BLaER1 treated with 17β-estradiol and CSF1 and Interleukin-3, amounts not matched to agents 10 nM and 100 nM (cell line): ENCODE results near the gene MED12L.

Experiments used
- H3K27ac ChIP-seq, 11 experiments: shearing (Covaris generic); formaldehyde crosslinking; 2 replicates each; pipeline ENCODE4 v1.8.1; 2022
- H3K27me3 ChIP-seq, 11 experiments: shearing (Covaris generic); formaldehyde crosslinking; 2 replicates each; pipeline ENCODE4 v1.8.1; 2022
- H3K36me3 ChIP-seq, 11 experiments: shearing (Covaris generic); formaldehyde crosslinking; 2 replicates each; pipeline ENCODE4 v1.8.1; 2022
- H3K4me1 ChIP-seq, 10 experiments: shearing (Covaris generic); formaldehyde crosslinking; 2 replicates each; pipeline ENCODE4 v1.8.1; 2022
- H3K4me2 ChIP-seq, 11 experiments: shearing (Covaris generic); formaldehyde crosslinking; 2 replicates each; pipeline ENCODE4 v1.8.1; 2022
- H3K4me3 ChIP-seq, 10 experiments: shearing (Covaris generic); formaldehyde crosslinking; 2 replicates each; pipeline ENCODE4 v1.8.1; 2022
- H3K9ac ChIP-seq, 11 experiments: shearing (Covaris generic); formaldehyde crosslinking; 2 replicates each; pipeline ENCODE4 v1.8.1; 2022
- H3K9me3 ChIP-seq, 11 experiments: shearing (Covaris generic); formaldehyde crosslinking; replicated peaks in 1 of 11; 2 replicates each; pipeline ENCODE4 v1.8.1; 2022
- H4K20me1 ChIP-seq, 11 experiments: shearing (Covaris generic); formaldehyde crosslinking; 2 replicates each; pipeline ENCODE4 v1.8.1; 2022
- Cebpa-rat ChIP-seq, 11 experiments: shearing (Covaris generic); IDR thresholded peaks; 2 replicates each; pipeline ENCODE4 v1.8.1; 2022

Gene MED12L

DNA sequence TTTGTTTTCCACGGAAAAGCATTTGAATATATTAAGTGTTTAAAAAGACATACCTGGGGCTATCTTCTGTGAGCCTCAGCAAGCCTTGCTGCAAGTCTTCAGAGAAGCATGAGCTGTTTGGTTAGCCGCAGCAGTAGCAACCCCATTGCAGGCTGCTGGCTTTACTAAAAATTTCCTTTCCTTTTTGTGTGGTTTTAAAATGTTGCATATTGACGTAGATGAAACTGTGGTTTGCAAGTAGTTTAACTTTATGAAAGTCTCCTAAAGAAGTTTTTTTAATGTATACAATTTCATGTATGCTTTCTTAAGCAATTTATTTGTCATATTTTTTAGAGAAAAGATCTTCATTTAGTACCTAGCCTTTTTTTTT lies 117.6 kb downstream of the MED12L start, which contains the start of gene GPR171:
Gene GPR171, minus strand, starts transcription at position 166 of the 370 bp plus-strand sequence. CDS start 3,830 bp downstream, outside the sequence.
- peaks cover 7 to 20% (median 11%) of the 10 kb centered on the region in 10 experiments; a peak in 17 of 20 replicates for H3K4me1 ChIP-seq
- no peaks in the 10 kb centered on the region for H4K20me1 ChIP-seq
- H3K4me3 ChIP-seq = no peak within 1 kb of the TSS
- TF ChIP-seq Cebpa-rat (IDR thresholded peaks at IDR 0.05) = no peak
- H3K4me2 ChIP-seq = peak within 1 kb of the TSS in 9 of 11 experiments; percentile 18 to 51 (median 30); a peak in 13 of 22 replicates
- H3K27me3 ChIP-seq = no peaks in the 10 kb centered on the region
- H3K36me3 ChIP-seq = 0 out of 22 replicates have a peak, but pooled peaks cover 0 to 3% (median 0%) of the 10 kb centered on the region in 11 experiments
- H3K27ac ChIP-seq = no peak within 1 kb of the TSS
- no peaks in the 10 kb centered on the region for H3K9me3 ChIP-seq
- no peak within 1 kb of the TSS for H3K9ac ChIP-seq

DNA sequence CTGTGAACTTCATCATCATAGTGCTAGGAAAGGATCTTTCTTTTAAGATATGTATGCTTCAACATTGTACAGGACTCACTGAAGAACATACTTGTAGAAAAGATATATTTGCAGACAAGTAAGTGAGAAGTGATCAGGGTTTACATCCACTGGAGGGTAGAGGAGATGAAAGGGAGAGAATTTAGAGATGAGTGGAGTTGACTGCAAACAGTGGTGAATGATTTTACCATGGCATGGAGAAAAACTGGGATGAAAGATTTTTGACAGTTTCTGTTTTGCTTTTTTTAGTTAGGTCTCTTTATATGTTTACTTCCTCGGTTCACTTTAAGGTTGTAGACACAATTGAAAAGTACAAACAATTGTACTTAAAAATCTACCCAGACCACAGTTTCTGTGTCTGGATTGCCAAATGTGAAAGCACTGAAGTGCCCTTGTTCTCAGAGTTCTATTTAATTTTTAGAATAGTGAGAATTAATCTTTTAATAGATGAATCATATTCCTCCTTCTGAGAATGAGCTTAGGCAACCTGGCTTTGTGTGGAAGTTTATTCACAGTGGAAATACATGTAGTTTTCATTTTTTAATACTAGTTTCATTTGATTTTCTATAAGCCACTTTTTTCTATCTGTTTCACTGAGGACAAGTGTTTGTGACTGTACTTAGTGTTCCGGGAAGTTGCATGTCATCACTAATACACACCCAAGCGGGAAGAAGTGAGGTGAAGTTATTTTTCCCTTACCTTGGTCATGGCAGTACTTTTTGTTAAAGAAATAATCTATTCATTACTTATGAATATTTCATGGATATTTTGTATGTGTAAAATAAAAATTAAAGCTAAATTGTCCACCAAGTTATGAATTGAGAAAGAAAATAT lies 119.3 kb downstream of the MED12L start:
- H3K27ac ChIP-seq = no peak overlapping the region; a peak in 1 of 22 replicates
- H4K20me1 ChIP-seq = no peaks in the 10 kb centered on the region
- H3K4me2 ChIP-seq = peak overlapping the region in 1 of 11 experiments; percentile 7; a peak in 2 of 22 replicates
- H3K9me3 ChIP-seq = no peaks in the 10 kb centered on the region
- H3K27me3 ChIP-seq = no peaks in the 10 kb centered on the region
- no peak overlapping the region for H3K4me3 ChIP-seq
- no peaks in the 10 kb centered on the region for H3K36me3 ChIP-seq
- H3K4me1 ChIP-seq = peaks cover 7 to 17% (median 10%) of the 10 kb centered on the region in 10 experiments; a peak in 17 of 20 replicates
- no peak for TF ChIP-seq Cebpa-rat (IDR thresholded peaks at IDR 0.05)
- no peak overlapping the region for H3K9ac ChIP-seq

DNA sequence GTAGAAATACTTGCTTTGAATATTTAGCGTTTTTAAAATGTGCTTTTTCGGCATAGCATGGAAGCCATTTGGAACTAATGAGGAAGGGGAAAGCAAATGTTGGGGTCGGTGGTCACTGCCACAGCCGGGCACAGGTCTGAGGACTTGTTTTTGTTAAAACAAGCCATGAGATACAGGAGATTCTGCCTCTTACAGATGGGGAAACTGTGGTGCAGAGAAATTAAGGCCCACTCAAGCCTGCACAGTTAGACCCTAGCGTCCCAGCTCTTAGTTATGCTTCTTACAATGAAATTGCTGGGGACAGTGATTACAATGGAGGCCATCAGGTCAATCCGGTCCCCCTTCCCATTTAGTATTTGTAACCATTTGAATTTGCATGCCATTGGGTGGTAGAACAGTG lies 120.0 kb downstream of the MED12L start:
- no peak overlapping the region for H3K9ac ChIP-seq
- TF ChIP-seq Cebpa-rat (IDR thresholded peaks at IDR 0.05) = no peak
- H3K9me3 ChIP-seq = no peaks in the 10 kb centered on the region
- no peak overlapping the region for H3K4me3 ChIP-seq
- H3K4me1 ChIP-seq = peaks cover 7 to 17% (median 10%) of the 10 kb centered on the region in 10 experiments; a peak in 17 of 20 replicates
- H3K27me3 ChIP-seq = no peaks in the 10 kb centered on the region
- H3K36me3 ChIP-seq = no peaks in the 10 kb centered on the region
- H3K27ac ChIP-seq = no peak overlapping the region
- no peak overlapping the region for H3K4me2 ChIP-seq
- H4K20me1 ChIP-seq = no peaks in the 10 kb centered on the region

DNA sequence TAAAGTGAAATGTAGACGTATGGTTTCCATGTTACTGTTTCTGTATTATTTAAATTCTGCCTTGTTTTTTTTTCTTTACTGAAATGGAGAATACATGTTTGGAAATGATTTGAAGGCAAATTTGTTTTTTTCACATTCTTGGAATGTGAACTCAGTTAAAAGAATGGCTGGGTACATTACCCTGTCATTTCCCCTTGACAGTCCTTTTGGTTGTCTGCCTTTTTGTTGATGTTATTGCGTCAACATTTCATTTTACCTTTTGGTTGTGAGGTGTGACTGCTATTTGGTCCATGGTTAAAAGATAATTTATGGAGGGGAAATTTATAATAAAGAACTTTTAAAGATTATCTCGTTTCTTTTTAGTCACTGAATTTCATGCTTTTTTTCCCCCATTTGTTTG lies 120.7 kb downstream of the MED12L start:
- peaks cover 7 to 23% (median 13%) of the 10 kb centered on the region in 10 experiments; a peak in 19 of 20 replicates for H3K4me1 ChIP-seq
- no peaks in the 10 kb centered on the region for H4K20me1 ChIP-seq
- H3K9ac ChIP-seq = no peak overlapping the region
- no peak overlapping the region for H3K4me3 ChIP-seq
- no peaks in the 10 kb centered on the region for H3K9me3 ChIP-seq
- no peak overlapping the region for H3K27ac ChIP-seq
- H3K27me3 ChIP-seq = no peaks in the 10 kb centered on the region
- H3K4me2 ChIP-seq = no peak overlapping the region
- no peak for TF ChIP-seq Cebpa-rat (IDR thresholded peaks at IDR 0.05)
- no peaks in the 10 kb centered on the region for H3K36me3 ChIP-seq

DNA sequence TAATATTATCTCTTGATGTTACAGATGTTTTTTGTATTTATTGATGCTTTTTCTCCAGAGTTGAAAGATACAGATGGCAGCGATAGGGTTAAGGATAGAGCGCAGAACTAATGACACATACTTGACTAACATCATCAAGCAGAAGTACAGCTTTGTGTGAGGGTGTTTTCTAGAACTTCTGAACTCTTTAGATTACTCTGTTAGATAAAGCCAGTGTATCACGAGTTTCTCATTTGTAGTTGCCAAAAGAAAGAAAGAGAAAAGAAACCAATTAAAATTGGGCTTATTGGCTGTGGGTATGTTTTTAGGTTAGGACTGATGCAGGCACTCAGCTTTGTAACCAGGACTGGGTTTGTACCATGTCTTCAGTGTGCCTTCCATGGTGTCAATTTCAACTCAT lies 124.2 kb downstream of the MED12L start:
- Histone ChIP-seq H3K9ac (no peak overlapping the region), H4K20me1 (no peaks in the 10 kb centered on the region), H3K27ac (no peak overlapping the region), H3K36me3 (no peaks in the 10 kb centered on the region), H3K4me2 (no peak overlapping the region; a peak in 1 of 22 replicates), H3K4me1 (peaks cover 0 to 26% (median 4%) of the 10 kb centered on the region in 10 experiments; a peak in 13 of 20 replicates), H3K9me3 (no peaks in the 10 kb centered on the region), H3K4me3 (no peak overlapping the region), H3K27me3 (no peaks in the 10 kb centered on the region)
- TF ChIP-seq Cebpa-rat (IDR thresholded peaks at IDR 0.05) = no peak

DNA sequence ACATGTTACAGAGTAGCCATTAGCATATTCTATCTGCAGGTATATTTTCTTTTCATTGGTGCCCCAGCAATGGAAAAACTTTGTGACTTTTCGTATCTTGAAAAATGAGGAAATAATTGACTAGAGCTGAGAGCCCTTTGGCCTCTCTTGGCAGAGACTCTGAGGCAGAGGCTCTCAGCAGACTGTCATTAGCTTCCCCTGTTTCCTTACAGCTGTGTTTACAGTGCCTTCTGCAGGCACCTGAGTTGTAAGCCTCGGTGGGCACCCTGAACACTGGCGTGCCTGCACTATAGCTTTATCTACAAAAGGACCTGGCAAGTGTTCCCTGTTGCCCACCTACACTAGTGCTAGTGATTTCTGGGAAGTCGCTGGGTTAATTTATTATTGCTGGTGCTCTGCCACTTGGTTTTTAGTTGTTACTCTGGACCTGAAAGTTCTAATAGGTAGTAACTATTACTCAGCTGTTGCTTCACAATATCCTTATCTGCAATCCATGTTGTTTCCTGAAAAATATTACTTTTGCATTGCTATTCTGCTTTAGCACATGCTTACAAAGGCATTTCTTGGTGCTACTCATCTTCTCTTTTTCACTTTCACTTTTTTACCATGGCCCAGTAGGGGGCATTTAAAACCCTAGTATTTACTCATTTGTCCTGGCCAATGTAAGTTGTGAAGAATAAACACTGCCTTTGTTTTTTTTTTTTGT lies 125.4 kb downstream of the MED12L start:
- H3K4me1 ChIP-seq = peaks cover 0 to 26% (median 4%) of the 10 kb centered on the region in 10 experiments; a peak in 11 of 20 replicates
- no peak overlapping the region for H3K4me3 ChIP-seq
- no peak overlapping the region for H3K9ac ChIP-seq
- peak overlapping the region in 5 of 11 experiments; percentile 20 to 67 (median 52); a peak in 7 of 22 replicates for H3K4me2 ChIP-seq
- no peaks in the 10 kb centered on the region for H3K36me3 ChIP-seq
- no peak for TF ChIP-seq Cebpa-rat (IDR thresholded peaks at IDR 0.05)
- no peaks in the 10 kb centered on the region for H3K9me3 ChIP-seq
- no peaks in the 10 kb centered on the region for H3K27me3 ChIP-seq
- H4K20me1 ChIP-seq = no peaks in the 10 kb centered on the region
- peak overlapping the region in 2 of 11 experiments; percentile 8 to 22; a peak in 2 of 22 replicates for H3K27ac ChIP-seq

DNA sequence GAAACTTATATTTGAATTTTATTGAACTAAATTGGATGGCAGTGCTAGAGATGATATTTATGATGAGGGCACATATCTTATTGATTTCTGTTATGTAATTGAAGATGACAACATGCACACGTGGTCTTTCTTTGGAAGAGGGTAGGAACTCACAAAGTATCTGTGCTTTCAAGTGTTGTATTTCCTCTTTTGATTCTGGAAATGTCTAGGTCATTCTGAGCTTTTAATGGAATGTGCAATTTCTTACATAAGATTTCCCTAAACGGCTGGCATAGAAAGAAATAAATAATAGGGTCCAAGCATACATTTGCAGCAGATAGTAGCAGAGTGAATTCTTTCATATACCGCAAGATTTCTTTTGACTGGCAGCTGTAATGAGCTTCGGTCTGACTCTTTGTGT lies 127.7 kb downstream of the MED12L start:
- H3K4me3 ChIP-seq = no peak overlapping the region
- no peak overlapping the region for H3K27ac ChIP-seq
- no peak for TF ChIP-seq Cebpa-rat (IDR thresholded peaks at IDR 0.05)
- no peaks in the 10 kb centered on the region for H3K36me3 ChIP-seq
- no peaks in the 10 kb centered on the region for H3K27me3 ChIP-seq
- H3K9ac ChIP-seq = no peak overlapping the region
- H3K4me1 ChIP-seq = peaks cover 0 to 30% (median 4%) of the 10 kb centered on the region in 10 experiments; a peak in 11 of 20 replicates
- H4K20me1 ChIP-seq = no peaks in the 10 kb centered on the region
- H3K4me2 ChIP-seq = peak overlapping the region in 1 of 11 experiments; percentile 23; a peak in 1 of 22 replicates
- no peaks in the 10 kb centered on the region for H3K9me3 ChIP-seq

DNA sequence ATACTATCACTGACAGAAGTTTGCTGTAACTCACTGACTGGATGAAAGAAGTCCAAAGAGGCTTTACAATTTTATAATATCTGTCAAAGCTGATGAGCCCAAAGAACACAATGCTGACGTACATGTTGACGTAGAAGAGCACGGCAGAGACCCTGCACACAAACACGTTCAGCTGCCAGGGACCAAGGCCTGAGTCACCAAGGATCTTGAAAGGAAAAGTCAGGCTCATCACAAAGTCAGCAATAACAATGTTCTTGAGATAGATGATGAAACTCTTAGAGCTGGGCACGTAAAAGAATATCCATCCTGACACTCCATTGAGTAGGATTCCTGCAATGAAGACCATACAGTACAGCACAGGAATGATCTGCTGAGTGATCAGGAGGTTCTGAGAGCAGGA lies 128.4 kb downstream of the MED12L start:
- no peaks in the 10 kb centered on the region for H3K36me3 ChIP-seq
- no peaks in the 10 kb centered on the region for H3K27me3 ChIP-seq
- no peak overlapping the region for H3K4me3 ChIP-seq
- H3K9ac ChIP-seq = no peak overlapping the region
- H4K20me1 ChIP-seq = no peaks in the 10 kb centered on the region
- H3K4me1 ChIP-seq = peaks cover 0 to 30% (median 4%) of the 10 kb centered on the region in 10 experiments; a peak in 11 of 20 replicates
- TF ChIP-seq Cebpa-rat (IDR thresholded peaks at IDR 0.05) = no peak
- no peaks in the 10 kb centered on the region for H3K9me3 ChIP-seq
- H3K4me2 ChIP-seq = 0 out of 22 replicates have a peak overlapping the region, but pooled peaks of 2 of the 11 experiments have one; percentile 2 to 9
- H3K27ac ChIP-seq = no peak overlapping the region

DNA sequence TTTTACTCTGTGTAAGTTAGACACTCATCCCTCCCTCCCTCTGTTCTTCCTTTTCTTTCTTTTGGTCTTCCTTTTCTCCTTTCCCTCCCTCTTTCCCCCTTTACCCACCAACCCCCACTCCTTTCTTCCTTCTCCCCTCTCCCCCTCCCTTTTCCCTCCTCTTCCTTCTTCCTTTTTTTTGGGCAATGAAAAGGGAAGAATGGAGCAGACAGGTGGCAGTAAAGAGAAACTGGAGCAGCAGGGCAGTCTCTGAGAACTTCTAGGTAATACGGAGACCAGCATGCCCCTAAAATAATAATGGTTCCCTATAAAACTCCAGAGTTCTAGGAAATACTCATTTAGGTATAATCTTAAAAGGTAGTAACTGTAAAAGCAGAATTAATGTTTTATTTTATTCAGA lies 129.0 kb downstream of the MED12L start:
- Histone ChIP-seq H3K4me3 (no peak overlapping the region), H4K20me1 (no peaks in the 10 kb centered on the region), H3K27ac (no peak overlapping the region), H3K9me3 (no peaks in the 10 kb centered on the region), H3K4me1 (peaks cover 0 to 30% (median 4%) of the 10 kb centered on the region in 10 experiments; a peak in 11 of 20 replicates), H3K36me3 (no peaks in the 10 kb centered on the region), H3K27me3 (no peaks in the 10 kb centered on the region), H3K4me2 (0 out of 22 replicates have a peak overlapping the region, but pooled peaks of 2 of the 11 experiments have one; percentile 2 to 9), H3K9ac (no peak overlapping the region)
- no peak for TF ChIP-seq Cebpa-rat (IDR thresholded peaks at IDR 0.05)
